Measurements from ENCODE around the gene USH2A.

The USH2A gene

DNA sequence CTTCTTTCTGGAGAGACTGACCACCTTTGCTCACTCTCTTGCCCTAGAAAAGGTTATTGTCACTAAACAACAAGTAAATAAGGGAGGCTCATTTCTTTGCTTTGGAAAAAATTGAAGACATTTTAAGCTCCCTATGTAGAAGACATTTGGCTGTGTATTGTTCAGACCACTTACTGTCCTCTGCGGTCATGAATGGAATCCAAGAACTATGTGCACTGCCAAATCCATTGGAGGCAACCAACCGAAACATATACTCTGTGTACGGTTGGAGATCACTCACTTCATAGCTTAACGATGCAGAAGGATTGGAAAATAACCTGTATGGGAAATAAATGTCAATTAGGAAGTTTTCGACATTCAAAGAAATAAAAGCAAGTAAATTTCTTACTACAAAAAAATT, 523.3 kb downstream of the USH2A start:
- no peak for DNase-seq

DNA sequence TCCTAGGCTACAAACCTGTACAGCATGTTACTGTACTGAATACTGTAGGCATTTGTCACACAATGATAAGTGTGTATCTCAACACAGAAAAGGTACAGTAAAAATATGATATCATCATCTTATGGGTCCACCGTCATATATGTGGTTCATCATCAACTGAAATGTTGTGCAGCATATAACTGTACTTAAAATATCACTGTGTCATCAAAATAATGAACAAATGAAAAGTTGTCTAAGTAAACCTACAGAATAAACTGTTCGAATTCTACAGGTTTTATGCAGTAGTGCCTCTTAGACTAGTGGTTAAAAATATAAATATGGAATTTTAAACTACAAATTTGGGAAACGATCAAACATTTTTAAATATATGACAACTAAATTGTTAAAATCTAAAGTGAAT, 527.4 kb downstream of the USH2A start:
- DNase-seq = no peak

DNA sequence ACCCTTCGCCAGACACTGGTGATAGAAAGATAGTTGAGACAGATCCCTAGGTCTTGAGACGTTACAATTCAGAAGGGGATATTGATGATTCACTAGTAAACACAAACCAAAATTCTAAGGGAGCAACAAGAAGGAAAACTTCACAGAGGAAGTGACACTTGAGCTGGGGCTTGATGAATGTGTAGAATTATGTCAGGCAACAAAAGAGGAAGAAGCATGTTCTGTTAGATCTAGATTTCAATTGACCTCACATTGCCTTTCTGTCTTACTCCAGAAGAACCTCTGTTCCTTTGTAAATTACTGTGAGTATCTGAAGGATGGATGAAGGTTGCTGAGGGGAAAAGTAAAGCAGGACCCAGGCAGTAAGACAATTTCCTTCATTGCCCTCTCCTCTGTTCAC, 528.0 kb downstream of the USH2A start:
- no peak for DNase-seq

DNA sequence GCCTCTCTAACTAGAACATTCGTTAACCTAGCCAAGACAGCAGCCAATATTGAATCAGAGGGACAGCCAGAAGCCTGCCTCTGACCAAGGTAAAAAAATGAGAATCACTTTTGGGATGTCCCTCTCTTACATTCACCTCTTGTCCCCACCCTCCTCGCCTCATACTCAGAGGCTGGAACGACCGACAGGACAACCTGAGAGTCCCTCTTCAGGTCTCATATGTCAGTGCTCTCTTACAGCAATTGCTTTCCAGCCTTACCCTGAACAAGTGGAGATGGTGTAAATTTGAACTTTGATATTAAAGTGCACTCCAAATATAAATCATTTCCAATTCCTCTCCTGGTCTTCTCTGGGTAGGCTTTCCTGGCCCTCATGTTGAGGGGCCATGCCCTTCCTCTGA, 528.6 kb downstream of the USH2A start:
- DNase-seq = no peak

DNA sequence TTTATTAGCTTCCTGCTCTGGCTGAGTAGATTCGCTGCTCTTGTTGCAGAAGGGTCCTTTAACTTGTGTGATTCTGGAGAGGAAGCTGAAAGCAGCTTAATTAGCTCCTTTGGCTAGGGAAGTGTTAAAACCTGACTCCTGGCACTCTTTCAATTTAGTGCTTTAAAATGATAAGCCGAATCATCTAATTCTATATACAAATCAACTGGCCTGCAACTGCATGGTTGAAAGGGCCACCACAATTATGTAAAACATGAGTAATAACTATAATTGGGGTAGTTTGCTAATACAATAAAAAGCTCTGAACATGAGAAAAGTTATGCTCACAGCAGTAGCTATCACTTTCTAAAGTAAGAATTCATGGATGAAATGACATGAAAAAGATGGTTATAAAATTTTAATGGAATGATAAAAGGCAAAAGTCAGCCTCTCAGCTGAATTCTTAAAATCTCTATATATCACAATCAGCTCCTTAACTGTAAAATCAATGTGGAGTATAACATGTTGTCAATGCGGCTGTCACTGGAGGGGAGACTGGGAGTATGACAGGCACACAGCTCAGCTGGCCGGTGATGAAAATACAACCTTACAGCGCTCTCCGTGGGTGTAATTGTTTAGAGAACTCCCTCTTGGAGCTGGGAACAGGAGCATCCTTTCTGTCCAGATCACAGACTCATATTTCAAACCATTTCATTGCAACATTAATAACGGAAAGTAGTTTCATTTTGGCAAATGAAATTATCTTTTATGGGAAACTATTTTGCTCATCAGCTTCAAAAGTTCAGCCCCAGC, 531.8 kb downstream of the USH2A start:
- no peak for DNase-seq

DNA sequence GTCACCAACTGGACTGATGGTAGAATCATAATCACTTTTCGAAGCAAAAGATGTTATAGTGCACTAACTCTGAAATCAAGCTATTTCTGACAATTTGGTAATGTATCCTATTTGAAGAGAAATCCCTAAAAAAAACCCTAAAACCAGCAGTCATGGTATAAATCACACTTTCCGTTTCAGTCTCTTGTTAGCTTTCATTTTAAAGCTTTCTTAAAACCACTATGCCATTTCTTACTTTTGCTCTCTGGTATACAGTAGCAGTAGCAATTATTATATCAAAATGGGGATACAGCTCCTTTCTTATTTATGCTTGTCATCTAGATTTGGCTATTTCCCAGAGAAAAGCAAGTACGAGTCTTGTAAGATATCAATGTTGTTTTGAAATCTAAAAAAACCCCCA, 532.8 kb downstream of the USH2A start:
- no peak for DNase-seq

DNA sequence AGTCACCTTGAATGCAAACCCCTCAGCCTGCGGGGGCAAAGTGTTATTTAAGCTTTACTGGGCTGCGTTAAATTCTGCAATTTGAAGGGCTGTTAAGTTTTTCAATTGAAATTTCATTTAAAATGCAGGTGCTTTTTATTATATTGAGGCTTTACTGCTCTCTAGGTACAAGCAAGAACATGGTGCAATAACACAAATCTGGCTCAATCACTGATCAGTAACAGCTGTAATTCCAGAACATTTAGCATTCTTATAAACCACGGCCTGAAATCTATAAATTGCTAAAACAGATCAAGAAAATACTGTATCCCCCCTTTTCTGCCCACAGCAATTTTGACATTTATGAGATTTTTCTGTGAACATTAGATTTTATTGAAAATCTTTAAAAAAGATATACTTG, 533.4 kb downstream of the USH2A start:
- no peak for DNase-seq

DNA sequence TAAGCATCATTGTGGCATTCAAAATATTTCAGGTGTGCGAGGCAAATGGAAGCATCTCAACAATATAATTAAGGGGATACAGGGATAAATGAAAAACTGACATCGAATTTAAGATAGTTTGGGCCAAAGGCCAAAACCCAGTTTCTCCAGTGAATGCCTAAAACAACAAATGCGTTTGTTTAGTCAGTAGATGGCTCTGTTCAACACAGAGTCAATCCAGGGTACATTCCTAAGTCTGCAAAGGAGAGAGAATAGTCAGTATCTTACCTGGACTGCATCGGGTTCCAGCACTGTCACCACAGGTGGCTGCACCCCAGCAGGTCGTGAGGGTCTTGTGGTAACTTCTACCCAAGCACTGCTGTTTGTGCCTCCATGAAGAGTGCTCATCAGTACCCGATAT, 535.1 kb downstream of the USH2A start:
- DNase-seq = no peak

DNA sequence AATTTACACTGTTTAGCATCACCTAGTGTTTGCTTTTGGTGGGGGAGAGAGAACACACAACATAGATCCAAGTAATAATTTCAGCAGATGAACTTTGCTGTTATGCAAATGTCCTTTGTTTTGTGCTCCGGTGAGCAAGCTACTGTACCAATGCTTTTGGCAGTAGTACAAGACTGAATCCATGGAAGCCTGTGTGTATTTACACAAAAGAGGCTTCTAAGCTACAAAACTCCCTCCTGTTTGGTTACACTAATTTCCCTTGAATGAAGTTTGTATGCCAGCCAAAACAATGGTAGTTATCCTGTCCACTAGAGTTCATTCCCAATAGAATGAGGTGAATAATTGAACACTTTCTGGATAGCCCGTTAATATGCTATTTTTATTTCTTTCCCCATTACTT, 535.6 kb downstream of the USH2A start:
- DNase-seq = no peak

DNA sequence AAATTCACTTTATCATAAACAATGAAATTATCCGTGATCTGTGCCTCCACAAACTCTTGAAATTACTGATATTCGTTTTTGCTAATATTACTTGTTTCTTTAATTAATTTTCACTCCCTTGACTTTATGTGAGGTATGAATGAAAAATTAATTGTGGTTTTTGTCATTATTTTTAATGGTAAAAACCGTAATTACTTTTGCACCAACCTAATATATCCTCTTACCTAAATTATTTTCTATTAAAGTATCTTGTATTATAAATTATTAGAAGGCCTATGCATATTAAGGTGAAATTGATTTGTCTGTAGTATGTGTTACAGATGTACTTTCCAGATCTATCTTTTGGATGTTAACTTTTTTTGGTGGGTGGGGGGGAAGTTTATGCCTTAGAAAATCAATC, 540.2 kb downstream of the USH2A start:
- no peak for DNase-seq

DNA sequence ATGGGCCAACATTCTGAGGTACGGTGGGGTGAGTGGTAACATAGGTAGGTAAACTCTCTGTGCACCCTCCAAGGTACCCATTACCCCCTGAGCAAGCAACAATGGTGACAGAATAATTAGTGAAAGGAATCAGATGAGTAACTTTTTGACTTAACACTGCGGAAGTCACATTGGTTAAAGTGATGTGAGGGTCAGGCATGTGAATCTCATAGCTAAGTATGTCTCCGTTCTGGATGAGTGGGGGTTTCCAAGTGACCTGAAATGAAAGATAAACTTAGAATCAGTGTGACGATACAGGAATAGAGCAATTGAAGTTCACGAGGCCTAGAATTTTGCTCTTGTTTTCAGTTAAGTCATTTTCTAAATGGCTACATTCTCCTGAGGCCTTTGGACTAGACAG, 544.4 kb downstream of the USH2A start:
- DNase-seq = no peak

DNA sequence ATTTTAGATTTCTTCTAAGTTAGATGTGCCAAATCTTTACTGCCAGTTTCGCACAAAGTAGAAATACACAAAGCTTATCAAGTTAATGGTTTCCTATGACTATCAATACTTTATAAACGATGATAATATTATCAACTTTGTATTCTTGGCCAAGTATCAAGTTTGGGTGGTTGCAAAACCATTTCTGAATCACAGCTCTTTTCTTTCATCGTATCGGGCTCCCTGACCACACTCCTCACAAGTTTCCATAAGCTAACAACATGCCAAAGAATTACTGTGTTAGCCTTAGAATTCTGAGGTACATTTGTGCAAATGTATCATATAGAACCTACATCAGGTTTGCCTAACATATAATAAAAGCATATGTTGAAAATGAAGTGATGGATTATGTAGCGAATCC, 545.1 kb downstream of the USH2A start:
- DNase-seq = no peak

DNA sequence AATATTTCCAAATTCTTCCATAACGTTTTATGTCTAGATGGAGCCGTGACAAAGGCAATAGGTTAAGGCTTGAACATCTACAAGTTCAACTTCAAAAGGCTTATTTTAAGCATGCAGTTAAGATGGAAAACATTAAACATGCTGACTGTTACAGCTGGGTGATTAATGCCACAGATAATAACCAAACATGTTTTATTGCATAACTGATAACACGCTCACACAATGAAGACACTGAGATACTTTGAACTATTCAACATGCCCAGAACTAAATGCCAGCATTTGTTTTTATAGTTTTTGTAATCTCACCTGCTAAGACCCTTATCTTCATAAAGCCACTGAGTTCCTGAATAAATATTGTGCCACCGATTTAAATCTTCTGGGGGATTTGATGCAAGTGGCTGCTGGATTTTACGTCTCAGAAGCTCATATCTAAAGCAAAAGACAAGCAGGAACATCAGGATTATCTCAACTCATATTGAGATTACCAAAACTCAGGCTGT, 545.7 kb downstream of the USH2A start:
- DNase-seq = no peak

DNA sequence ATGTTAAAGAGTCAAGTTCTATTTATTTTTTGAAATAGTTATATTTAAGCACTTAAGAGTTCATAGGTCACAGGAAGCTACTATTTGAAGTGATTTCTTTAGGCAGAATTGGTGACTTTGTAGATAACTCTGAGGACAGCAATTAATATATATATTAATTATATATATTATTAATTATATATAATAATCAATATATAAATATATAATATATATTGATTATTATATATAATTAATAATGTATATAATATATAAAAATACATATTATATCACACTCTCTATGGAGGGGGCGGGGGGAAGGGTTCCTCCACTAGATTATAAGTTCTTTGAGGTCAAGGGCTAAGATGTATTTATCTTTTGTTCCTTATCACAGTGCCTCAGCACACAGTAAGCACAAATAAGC, 547.5 kb downstream of the USH2A start:
- no peak for DNase-seq

DNA sequence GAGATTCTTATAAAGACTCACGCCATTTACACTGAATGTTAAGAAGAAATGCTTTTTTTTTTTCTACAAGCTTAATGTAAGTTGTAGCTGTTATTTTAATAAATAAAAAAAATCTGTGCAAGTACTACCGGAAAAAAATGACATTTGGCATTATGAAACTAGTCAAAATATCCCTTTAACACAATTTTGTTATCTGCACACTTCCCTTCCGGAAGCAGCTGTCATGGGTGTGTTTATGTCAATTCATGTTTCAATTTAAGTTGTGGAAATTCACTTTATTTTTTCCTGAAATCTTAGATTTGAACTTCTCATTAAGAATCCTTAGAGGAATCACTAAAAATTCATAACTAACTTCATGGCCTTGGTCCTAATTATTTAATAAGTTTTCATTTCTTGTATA, 548.0 kb downstream of the USH2A start:
- DNase-seq = no peak

DNA sequence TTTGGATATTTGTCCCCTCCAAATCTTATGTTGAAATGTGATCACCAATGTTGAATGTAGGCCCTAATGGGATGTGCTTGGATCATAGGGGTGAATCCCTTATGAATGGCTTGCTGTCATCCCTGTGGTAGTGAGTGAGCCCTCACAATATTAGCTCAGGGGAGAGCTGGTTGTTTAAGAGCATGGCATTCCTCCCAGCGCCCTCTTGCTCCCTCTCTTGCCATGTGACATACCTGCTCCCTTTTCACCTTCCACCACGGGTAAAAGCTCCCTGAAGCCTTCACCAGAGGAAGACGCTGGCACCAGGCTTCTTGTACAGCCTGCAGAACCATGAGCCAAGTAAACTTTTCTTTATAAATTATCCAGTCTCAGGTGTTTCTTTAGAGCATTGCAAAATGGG, 550.6 kb downstream of the USH2A start:
- no peak for DNase-seq

DNA sequence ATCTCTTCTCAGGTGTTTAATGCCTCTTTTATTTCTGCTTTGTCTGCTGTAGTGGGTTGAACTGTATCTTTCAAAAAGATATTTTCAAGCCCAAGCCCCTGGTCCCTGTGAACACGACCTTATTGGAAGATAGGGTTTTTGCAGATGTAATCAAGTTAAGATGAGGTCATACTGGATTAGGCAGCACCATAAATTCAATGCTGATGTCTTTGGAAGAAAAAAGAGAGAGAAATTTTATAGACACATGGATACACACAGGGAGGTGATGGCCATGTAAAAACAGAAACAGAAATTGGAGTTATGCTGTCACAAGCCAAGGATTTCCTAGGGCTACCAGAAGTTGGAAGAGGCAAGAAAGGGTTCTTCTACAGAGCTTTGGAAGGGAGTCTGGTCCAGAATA, 554.7 kb downstream of the USH2A start:
- DNase-seq = no peak

DNA sequence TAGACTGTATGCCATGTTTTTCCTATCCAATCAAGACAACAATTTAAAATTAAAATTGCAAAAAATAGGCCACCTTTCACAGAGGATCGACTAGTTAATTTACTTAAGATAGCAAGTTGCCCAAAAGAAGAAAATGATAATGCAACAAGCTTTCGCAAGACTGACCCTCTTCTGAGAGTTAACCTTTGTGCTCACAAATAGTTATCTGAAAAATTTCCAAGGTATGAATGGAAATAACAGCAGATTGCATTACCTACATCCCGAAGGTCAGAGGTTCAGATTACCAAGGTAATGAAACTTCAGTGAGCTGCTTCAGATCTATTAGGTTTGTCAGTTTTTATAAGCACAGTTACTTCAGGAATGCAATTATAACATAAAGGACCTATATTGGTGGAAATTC, 558.2 kb downstream of the USH2A start:
- DNase-seq = no peak

DNA sequence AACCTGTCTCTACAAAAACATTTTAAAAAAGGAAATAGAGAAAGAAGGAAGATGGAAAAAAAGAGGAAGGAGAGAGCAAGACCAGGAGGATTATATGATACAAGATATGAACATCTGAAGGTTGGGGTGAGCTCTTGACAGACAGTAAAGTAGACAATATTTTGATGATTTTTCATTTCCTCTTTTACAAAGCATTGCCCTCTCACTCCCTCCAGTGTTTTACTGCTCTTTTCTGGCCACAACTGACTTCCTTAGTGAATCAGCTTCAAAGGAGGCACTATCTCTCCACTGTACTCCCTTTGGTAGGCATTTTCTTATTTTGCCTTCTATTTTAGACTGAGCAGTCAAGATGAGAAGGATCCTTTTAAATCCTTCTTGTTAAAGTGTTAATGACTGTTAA, 559.5 kb downstream of the USH2A start:
- DNase-seq = no peak

DNA sequence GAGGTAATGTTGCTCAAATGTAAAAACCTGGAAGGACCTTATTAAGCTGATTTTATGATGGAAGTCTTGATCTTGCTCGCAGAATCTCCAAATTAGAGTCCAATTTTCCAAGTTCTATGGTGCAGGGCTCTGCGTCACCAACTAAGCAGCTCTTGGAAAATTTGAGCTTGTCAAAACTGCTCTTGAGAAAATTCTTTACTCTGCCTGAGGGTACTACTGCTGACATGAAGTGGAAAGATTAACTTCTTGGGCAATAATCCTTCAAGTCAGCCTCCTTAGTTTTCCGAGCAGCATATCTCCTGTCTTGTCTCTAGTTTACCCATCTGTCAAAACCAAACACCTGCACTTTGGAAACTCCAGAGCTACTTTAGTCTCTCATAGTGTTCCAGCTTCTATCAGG, 562.4 kb downstream of the USH2A start:
- DNase-seq = peak; percentile 94

DNA sequence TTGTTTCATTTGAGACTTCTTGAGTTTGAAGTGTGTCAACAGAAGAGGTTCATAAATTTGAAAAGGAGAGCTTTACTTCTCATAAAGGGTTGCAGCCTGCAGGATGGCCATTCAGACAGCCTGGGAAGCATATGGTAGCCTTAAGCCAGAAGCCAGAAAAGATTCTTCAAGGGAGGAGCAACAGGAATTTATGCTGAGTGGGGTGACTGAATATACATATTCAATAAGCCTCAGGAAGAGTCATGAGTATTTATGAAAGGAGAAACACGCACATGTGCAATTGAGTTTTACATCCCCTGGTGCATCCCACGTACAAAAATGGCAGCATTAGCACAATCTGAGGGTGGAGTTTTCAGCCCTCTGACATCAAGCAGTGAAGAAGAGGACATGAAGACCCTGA, 565.9 kb downstream of the USH2A start:
- no peak for DNase-seq

DNA sequence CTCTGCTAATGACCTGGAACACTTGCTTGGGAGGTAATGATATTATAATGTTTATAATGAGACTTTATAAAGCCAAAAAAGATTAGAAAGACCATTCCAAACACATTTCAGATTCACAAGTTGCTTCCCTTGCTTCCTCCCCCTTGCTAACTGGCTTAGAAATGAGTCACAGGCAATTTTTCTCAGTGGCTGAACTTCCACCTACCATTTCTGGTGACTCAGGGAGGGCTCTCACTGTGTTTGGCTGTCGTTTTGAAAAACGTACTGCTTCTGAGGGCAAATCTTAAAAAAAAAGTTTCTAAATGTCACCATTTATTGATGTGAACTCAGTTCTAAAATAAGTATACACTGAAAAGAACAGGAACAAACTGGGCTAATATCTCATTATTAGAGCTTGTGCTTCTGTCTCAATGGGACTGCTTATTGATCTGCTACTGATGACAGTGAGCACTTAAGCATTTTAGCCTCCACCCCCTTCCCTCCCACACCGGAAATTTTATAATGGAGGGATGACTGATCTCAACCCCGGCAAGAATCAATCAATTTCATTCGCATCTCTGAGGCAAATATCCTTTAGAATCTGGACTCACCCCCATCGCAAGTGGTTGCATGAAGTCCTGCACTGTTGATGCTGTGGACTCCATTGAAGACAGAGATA, 577.9 kb downstream of the USH2A start:
- no peak for DNase-seq

DNA sequence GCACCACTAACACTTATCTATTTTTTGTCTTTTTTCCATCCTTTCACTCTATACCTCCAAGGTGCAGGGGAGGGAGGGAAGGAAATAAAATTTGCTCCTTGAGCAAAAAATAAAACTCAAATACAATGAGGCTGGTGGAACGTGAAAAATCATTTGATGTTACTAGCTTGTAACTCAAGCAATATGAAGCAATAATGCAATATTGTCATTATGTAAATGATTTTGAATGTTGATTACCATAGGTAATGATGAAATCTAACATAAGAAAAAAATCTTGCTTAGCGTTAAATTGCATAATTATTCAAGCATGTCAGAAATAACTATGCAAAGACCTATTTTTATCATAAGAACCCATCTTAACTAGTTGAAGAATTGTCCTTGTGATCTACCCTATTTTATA, 578.5 kb downstream of the USH2A start:
- no peak for DNase-seq

DNA sequence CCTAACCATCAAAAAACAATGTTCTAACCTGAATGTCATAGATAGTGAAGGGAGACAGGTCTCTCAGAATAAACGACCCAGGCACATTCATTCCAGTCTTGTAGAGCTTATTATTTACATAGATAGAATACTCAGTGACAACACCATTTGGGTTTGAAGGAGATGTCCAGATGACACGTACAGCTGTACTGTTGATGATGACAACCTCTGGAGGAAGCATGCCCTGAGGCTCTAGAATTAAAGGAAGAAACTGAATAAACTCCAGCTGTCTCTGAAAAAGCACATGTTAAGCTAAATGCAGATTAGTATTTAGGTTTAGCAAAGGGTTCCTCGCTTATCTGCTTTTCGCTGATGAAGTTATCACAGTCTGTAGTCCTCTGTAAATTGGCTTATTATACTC, 579.0 kb downstream of the USH2A start:
- no peak for DNase-seq

DNA sequence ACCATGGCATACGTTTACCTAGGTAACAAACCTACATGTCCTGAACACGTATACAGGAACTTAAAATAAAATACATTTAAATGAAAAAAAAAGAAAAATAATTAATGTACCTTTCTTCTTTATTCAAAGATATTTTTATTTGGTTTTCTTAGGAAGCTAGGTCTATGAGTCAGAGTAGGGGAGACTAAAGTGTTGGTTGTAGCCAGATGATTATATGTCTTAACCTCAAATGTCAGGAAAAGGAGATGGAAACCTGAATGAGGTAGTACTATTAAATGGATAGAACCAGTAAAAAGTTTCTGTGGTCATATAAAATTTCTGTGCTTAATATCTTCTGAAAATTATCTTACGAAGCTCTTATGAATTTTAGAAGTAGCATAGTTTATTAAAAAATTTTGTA, 580.3 kb downstream of the USH2A start:
- DNase-seq = no peak

Measured in NCI-H524 treated with DMSO at 0.1 percent for 48 hours (cell line).